K562 (cell line): ENCODE measurements around the gene PRRC2A. TPM values are rescaled to one million over a fixed set of nuclear protein-coding genes. Genes with fewer than 3 reads are reported as not detected.
A peak's percentile ranks its signal among the peaks of the same experiment; 100 is the strongest.

ENCODE experiments used
- ATF7 ChIP-seq: fragments of 450-650 bp; IDR thresholded peaks from 2 replicates; pipeline ENCODE4 v1.7.1; 2014; ENCODE audit warnings: mild to moderate bottlenecking, moderate library complexity
- CEBPG ChIP-seq, 3 experiments: fragments of 200-800 bp in 1 of 3; sonication (Bioruptor generic) in 1 of 3; sonication (generic) in 1 of 3; formaldehyde crosslinking in 1 of 3; IDR thresholded peaks in 2 of 3; conservative IDR thresholded peaks in 1 of 3; 2 replicates each; pipeline versions ENCODE4 v1.6.1 to v1.8.0; 2016 to 2022; ENCODE audit warnings: missing compliant biosample characterization in 2 of 3, missing genetic modification characterization in 2 of 3, mild to moderate bottlenecking in 1 of 3, missing genetic modification reagents in 1 of 3
- CREBBP ChIP-seq: IDR thresholded peaks from one replicate; pipeline ENCODE4 v1.6.1; 2012; ENCODE audit warnings: low read depth, mild to moderate bottlenecking, control low read depth, inconsistent platforms, low read length
- DDX20 ChIP-seq: fragments of 450-650 bp; IDR thresholded peaks from 2 replicates; pipeline ENCODE4 v1.6.1; 2016; ENCODE audit warnings: missing genetic modification characterization, low read depth, mild to moderate bottlenecking, missing compliant biosample characterization, moderate library complexity
- EP400 ChIP-seq: fragments of 450-650 bp; IDR thresholded peaks from 2 replicates; pipeline ENCODE4 v1.6.1; 2017; ENCODE audit warnings: antibody characterized with exemption, mild to moderate bottlenecking, moderate library complexity
- HDAC2 ChIP-seq: fragments of 450-650 bp; IDR thresholded peaks from 2 replicates; pipeline ENCODE4 v1.6.1; 2016; ENCODE audit warnings: mild to moderate bottlenecking
- HNRNPLL ChIP-seq: fragments of 200-400 bp; formaldehyde crosslinking; IDR thresholded peaks from 2 replicates; pipeline ENCODE4 v1.6.1; 2017; ENCODE audit warnings: low read length, low read depth, mild to moderate bottlenecking; ENCODE audit not compliant: poor library complexity, severe bottlenecking
- NCOA1 ChIP-seq: fragments of 450-650 bp; IDR thresholded peaks from 2 replicates; pipeline ENCODE4 v1.6.1; 2016; ENCODE audit warnings: low read depth
- PPARD ChIP-seq: fragments of 250-450 bp; sonication (Bioruptor Pico); IDR thresholded peaks from 2 replicates; pipeline ENCODE4 v1.8.0; 2022; ENCODE audit warnings: inconsistent platforms, mild to moderate bottlenecking, moderate library complexity
- PRMT5 ChIP-seq: sonication (generic); formaldehyde crosslinking; IDR thresholded peaks from 2 replicates; pipeline ENCODE4 v1.5.0; 2020; ENCODE audit warnings: missing genetic modification reagents
- RBM17 ChIP-seq: fragments of 200-400 bp; formaldehyde crosslinking; IDR thresholded peaks from 2 replicates; pipeline ENCODE4 v1.6.1; 2017; ENCODE audit warnings: low read depth, mild to moderate bottlenecking, low read length, borderline replicate concordance
- SAFB2 ChIP-seq: fragments of 200-400 bp; formaldehyde crosslinking; IDR thresholded peaks from 2 replicates; pipeline ENCODE4 v1.6.1; 2018; ENCODE audit warnings: borderline replicate concordance, low read length, low read depth, moderate library complexity; ENCODE audit not compliant: severe bottlenecking
- SUPT5H ChIP-seq: fragments of 450-650 bp; IDR thresholded peaks from 2 replicates; pipeline ENCODE4 v1.6.1; 2016
- TGIF2 ChIP-seq: sonication (generic); formaldehyde crosslinking; IDR thresholded peaks from 2 replicates; pipeline ENCODE4 v1.8.1; 2022; ENCODE audit warnings: mild to moderate bottlenecking, missing genetic modification reagents, moderate library complexity
- THRAP3 ChIP-seq: fragments of 450-650 bp; IDR thresholded peaks from 2 replicates; pipeline ENCODE4 v1.6.1; 2016; ENCODE audit warnings: mild to moderate bottlenecking, inconsistent platforms, borderline replicate concordance
- TRIM24 ChIP-seq, 2 experiments: fragments of 450-650 bp; IDR thresholded peaks; 2 replicates each; pipeline ENCODE4 v1.6.1; 2016
- ZEB2 ChIP-seq: fragments of 450-650 bp; IDR thresholded peaks from 2 replicates; pipeline ENCODE4 v1.6.1; 2016
- ZNF23 ChIP-seq: fragments of 250-450 bp; sonication (Bioruptor Pico); IDR thresholded peaks from 2 replicates; pipeline ENCODE4 v1.4.0; 2020; ENCODE audit warnings: mild to moderate bottlenecking
- ZNF707 ChIP-seq: fragments of 250-450 bp; sonication (Bioruptor Pico); conservative IDR thresholded peaks from 2 replicates; pipeline ENCODE4 v1.8.0; 2022; ENCODE audit warnings: inconsistent platforms, mild to moderate bottlenecking, moderate library complexity
- ZNF780A ChIP-seq: fragments of 250-450 bp; sonication (Bioruptor Pico); IDR thresholded peaks from 2 replicates; pipeline ENCODE4 v1.5.0; 2021; ENCODE audit warnings: mild to moderate bottlenecking
- polyA plus RNA-seq, 8 experiments: library from polyadenylated mRNA; depleted of rRNA in 4 of 8; stranded (reverse) in 5 of 8; unstranded in 3 of 8; fragments of >200 nt; fragmentation: Nextera tagmentation in 2 of 8; fragmentation: Illumina TruSeq in 1 of 8; extraction: Ambion mirVana in 2 of 8; extraction: Trizol in 1 of 8; gene quantifications; 2 replicates each; pipeline versions ENCODE4 v1.2.1 to v1.2.3, GENCODE V29; 2011 to 2014; ENCODE audit warnings: inconsistent platforms in 1 of 8, missing spikeins in 1 of 8
- total RNA-seq, 7 experiments: library from RNA; depleted of rRNA in 6 of 7; stranded (reverse); fragments of >200 nt in 6 of 7; fragmentation: Illumina TruSeq in 2 of 7; extraction: Trizol in 2 of 7; gene quantifications; 2 replicates each; pipeline versions ENCODE4 v1.2.1 to v1.2.3, GENCODE V29; 2011 to 2021; ENCODE audit warnings: low replicate concordance in 1 of 7
- TF ChIP-seq, protein P1 (sequence below): fragments of 450-650 bp; IDR thresholded peaks from 2 replicates; pipeline ENCODE4 v1.6.1; 2017; ENCODE audit warnings: antibody characterized with exemption, mild to moderate bottlenecking
- TF ChIP-seq, protein P2 (sequence below): sonication (generic); formaldehyde crosslinking; IDR thresholded peaks from 2 replicates; pipeline ENCODE4 v1.8.0; 2022; ENCODE audit warnings: mild to moderate bottlenecking, missing genetic modification reagents
- TF ChIP-seq, protein P3 (sequence below), 2 experiments: fragments of 450-650 bp; IDR thresholded peaks; 2 replicates each; pipeline ENCODE4 v1.6.1; 2016

PRRC2A gene
- total and polyA plus RNA-seq, 9 of the 15 experiments (the other 6 are each of a cell fraction or from before 2014, with no cell fraction given): 1.0 to 332 (median 63.0) TPM

DNA sequence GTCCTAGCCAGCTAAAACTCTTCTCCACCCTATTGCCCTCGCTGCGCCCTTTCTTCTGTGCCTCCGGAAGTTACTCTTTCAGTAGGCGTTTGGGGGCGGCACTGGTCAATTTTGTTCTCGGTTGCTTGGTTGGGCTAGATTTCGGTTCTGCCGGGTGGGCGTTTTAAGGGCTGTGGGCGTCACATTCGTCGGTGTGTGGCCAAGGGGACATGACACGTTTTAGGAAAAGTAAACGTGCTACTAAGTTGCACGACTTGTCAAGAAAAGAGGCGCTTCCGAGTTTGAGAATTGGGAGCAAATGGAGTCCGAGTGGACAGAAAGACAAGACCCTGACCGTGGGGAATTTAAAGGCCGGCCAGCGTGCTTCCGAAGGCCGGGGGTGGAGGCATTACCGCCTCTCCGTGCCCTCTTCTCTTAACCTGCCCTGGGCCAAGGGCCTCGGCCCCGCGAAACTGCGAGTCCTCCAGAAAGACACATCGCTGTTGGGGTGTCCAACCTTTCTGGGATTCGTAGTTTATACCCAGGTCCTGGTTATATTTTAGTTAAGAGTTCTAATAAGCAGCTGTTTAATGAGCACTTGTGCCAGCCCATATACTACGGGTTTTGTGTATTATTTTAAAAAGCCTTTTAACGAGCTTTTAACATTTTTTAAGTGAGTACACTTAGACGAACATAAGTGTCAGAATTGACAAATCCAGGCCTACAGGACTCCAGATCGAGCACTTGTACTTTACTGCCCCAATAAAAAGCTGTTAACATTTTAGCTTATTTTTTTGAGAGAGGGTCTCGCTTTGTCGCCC lies 32.6 kb downstream of the PRRC2A start (continued):
- TF ChIP-seq THRAP3 (no peak), HNRNPLL (peak; percentile 96), ZNF780A (CRISPR knock-in tag) (peak; percentile 44), RBM17 (no peak), CREBBP (no peak), HDAC2 (peak; percentile 79; the same call in 1 of the 2 replicates), CEBPG (CRISPR knock-in tag; IDR thresholded peaks at IDR 0.05) (no peak), CEBPG (tag; conservative IDR thresholded peaks at IDR 0.05 in 1 of 2, IDR thresholded peaks at IDR 0.05 in 1 of 2) (no peak; a peak in 1 of 4 replicates), ZNF23 (CRISPR knock-in tag) (no peak), NCOA1 (peak; percentile 15; the same call in 1 of the 2 replicates), TGIF2 (CRISPR knock-in tag) (no peak), SAFB2 (no peak), ATF7 (no peak), SUPT5H (peak; percentile 93), PRMT5 (CRISPR knock-in tag) (no peak), PPARD (no peak), DDX20 (tag) (0 out of 2 replicates have a peak, but pooled peaks have one; percentile 42), ZEB2 (peak; percentile 70), TRIM24 (IDR thresholded peaks at IDR 0.05) (no peak), ZNF707 (CRISPR knock-in tag) (no peak), EP400 (no peak)
- TF ChIP-seq, protein P1, sequence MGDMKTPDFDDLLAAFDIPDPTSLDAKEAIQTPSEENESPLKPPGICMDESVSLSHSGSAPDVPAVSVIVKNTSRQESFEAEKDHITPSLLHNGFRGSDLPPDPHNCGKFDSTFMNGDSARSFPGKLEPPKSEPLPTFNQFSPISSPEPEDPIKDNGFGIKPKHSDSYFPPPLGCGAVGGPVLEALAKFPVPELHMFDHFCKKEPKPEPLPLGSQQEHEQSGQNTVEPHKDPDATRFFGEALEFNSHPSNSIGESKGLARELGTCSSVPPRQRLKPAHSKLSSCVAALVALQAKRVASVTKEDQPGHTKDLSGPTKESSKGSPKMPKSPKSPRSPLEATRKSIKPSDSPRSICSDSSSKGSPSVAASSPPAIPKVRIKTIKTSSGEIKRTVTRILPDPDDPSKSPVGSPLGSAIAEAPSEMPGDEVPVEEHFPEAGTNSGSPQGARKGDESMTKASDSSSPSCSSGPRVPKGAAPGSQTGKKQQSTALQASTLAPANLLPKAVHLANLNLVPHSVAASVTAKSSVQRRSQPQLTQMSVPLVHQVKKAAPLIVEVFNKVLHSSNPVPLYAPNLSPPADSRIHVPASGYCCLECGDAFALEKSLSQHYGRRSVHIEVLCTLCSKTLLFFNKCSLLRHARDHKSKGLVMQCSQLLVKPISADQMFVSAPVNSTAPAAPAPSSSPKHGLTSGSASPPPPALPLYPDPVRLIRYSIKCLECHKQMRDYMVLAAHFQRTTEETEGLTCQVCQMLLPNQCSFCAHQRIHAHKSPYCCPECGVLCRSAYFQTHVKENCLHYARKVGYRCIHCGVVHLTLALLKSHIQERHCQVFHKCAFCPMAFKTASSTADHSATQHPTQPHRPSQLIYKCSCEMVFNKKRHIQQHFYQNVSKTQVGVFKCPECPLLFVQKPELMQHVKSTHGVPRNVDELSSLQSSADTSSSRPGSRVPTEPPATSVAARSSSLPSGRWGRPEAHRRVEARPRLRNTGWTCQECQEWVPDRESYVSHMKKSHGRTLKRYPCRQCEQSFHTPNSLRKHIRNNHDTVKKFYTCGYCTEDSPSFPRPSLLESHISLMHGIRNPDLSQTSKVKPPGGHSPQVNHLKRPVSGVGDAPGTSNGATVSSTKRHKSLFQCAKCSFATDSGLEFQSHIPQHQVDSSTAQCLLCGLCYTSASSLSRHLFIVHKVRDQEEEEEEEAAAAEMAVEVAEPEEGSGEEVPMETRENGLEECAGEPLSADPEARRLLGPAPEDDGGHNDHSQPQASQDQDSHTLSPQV: no peak
- TF ChIP-seq, protein P2, sequence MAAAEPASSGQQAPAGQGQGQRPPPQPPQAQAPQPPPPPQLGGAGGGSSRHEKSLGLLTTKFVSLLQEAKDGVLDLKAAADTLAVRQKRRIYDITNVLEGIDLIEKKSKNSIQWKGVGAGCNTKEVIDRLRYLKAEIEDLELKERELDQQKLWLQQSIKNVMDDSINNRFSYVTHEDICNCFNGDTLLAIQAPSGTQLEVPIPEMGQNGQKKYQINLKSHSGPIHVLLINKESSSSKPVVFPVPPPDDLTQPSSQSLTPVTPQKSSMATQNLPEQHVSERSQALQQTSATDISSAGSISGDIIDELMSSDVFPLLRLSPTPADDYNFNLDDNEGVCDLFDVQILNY (CRISPR knock-in tag): no peak; the same call in 1 of the 2 replicates
- TF ChIP-seq, protein P3, sequence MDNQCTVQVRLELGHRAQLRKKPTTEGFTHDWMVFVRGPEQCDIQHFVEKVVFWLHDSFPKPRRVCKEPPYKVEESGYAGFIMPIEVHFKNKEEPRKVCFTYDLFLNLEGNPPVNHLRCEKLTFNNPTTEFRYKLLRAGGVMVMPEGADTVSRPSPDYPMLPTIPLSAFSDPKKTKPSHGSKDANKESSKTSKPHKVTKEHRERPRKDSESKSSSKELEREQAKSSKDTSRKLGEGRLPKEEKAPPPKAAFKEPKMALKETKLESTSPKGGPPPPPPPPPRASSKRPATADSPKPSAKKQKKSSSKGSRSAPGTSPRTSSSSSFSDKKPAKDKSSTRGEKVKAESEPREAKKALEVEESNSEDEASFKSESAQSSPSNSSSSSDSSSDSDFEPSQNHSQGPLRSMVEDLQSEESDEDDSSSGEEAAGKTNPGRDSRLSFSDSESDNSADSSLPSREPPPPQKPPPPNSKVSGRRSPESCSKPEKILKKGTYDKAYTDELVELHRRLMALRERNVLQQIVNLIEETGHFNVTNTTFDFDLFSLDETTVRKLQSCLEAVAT (IDR thresholded peaks at IDR 0.05): peak; percentile 90; a peak in 3 of 4 replicates
